HS-5 (cell line): Measurements from ENCODE around the gene SPATA18.

Experiments
- DNase-seq: peaks from one replicate; pipeline ENCODE4 v3.0.0-alpha.2; 2012; ENCODE audit warnings: low read depth

SPATA18 gene, protein sequence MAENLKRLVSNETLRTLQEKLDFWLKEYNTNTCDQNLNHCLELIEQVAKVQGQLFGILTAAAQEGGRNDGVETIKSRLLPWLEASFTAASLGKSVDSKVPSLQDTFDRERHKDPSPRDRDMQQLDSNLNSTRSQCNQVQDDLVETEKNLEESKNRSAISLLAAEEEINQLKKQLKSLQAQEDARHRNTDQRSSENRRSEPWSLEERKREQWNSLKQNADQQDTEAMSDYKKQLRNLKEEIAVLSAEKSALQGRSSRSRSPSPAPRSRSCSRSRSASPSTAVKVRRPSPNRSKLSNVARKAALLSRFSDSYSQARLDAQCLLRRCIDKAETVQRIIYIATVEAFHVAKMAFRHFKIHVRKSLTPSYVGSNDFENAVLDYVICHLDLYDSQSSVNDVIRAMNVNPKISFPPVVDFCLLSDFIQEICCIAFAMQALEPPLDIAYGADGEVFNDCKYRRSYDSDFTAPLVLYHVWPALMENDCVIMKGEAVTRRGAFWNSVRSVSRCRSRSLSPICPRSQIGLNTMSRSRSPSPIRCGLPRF

GRCh38 chr4:52051213-52051614 is at the start of gene SPATA18:
SPATA18 (plus strand) TSS chr4:52051304; CDS start chr4:52051705, 401 bp downstream.
- no peak for DNase-seq

- DNase-seq: no peak
Observed at GRCh38 chr4:52001616-52002015, 49.5 kb upstream of the SPATA18 start.

GRCh38 chr4:52004414-52004813 is 46.7 kb upstream of the SPATA18 start:
- DNase-seq: no peak

GRCh38 chr4:52005604-52006273 is 45.4 kb upstream of the SPATA18 start:
- DNase-seq: no peak

GRCh38 chr4:52006887-52007286 is 44.2 kb upstream of the SPATA18 start:
- no peak for DNase-seq

DNA sequence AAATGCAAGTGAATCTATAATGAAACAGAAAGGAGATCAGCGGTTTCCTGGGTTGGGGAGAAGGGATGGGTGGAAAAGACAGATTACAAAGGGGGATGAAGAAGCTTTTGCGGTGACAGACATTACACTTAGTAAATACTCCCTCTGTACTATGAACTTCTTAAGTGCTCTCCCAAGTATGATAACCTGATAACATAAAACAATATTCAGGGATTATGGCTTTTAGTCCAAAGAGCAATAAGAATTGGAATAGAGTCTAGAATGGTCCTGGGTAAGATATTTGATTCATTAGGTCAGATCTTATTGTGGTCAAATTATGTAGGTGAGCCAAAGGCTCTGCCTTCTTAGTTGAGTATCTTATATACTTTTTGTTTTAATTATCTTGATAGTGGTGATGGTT is 40.1 kb upstream of the SPATA18 start:
- no peak for DNase-seq

GRCh38 chr4:52012651-52013050 is 38.5 kb upstream of the SPATA18 start:
- no peak for DNase-seq

- DNase-seq: no peak
Observed at GRCh38 chr4:52014903-52015302, 36.2 kb upstream of the SPATA18 start.

DNA sequence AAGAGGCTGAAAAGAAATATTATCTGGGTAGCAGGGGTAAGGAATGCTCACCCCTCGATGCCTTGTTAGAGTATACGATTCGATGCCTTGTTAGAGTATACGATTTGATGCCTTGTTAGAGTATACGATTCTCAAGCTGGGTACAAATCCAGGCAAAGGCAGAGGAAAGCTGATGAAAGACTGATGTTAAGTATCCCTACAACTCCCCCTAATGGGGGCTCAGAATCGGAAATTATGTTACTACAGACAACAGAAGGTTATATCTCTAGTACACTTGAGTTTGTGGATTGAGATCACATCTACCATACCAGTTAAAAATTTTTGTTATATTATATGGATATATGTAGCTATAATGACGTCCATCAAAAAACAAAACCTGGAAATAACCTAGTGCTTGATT is 35.7 kb upstream of the SPATA18 start:
- DNase-seq: no peak

DNA sequence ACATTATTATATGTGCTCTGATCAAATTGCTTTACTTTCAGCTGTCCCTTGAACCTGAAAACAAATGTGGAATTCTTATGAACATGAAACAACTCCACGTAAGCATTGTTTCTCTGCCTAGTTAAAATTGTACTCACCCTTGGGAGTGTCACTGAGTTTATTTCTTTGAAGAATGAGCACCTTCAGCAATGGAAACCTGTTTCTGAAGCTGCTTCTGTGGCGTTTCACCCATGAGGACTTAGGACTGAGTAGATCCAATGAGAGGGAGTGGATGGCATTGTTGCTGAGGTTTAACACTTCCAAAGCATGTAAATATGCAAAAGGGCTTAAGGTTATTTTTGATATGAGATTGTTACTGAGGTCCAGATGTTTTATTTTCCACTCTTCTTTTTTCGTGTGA is 34.1 kb upstream of the SPATA18 start:
- no peak for DNase-seq

- no peak for DNase-seq
Observed at GRCh38 chr4:52017814-52018213, 33.3 kb upstream of the SPATA18 start.

DNA sequence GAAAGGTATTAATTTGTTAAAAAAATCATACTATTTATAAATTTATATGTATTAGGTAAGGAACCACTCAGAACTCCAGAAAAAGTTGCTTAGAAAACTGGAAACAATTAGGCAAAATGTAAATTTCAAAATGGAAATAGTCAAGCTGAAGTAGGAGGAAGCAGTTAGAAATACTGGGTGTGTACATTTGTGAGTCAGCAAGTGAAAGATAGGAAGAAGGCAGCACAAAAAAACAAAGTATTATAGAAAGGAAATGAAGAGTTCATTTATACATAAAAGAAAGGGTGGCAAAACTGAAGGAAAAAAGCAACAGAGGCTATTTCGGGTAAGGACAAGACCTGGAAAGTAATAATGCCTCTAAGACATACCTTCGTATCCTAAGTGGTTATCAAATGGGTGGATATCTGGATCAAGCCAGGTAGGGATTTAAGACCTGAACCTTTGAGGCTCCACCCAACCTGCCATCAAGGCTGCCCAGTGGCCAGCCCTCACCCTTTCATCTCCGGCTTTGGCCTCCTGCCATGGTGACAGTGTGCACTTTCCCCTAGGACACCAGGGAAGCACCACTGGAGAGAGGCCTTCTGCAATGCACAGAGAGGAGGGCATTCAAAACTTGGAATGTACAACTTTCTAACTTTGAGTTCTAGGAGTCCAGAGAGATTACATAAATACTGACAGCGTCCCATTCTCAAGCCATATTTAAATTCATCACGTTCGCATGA is 31.0 kb upstream of the SPATA18 start, which contains the start of gene LRRC66:
Gene LRRC66, minus strand, starts transcription at position 428 of the 722 bp plus-strand sequence. CDS start 2,750 bp downstream, outside the sequence.
- DNase-seq: no peak

DNA sequence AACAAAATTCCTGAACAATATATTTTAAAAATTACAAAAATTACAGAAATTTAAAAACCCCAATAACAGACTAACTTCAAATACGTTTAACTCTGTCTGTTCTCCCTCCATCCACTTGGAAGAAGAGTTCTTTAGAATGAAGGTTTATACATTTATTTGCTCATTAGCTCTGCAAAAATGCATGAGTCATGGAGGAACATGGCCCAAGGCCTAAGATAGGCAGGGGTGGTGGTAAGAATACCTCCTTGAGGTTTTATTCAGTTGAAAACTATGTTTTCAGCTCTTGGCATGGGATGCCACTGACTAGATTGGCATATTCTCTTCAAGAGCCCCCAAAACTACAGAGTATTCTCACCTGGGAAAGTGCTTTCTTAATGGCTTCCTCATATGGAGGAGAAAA is 22.1 kb upstream of the SPATA18 start:
- DNase-seq: peak; percentile 40

DNA sequence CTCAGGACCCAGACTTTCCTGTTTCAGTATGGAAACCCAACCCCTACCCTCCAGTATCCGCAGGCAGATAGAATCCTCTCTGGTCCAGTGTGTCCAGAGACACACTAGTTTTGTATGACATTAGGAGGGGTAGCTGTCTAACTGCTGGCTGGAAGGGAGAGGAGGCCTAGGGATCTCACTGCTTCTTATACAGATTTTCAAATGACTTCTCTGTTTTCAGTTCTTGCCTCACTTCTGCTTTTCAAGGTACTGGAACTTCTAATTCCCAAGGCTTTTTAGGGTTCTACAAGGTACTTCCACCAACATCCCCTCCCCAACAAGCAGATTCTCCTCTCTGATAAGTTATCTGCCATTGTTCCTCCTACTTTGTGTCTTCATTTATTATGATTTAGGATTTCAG is 19.1 kb upstream of the SPATA18 start:
- no peak for DNase-seq

GRCh38 chr4:52035190-52035589 is 15.9 kb upstream of the SPATA18 start:
- DNase-seq: no peak

DNA sequence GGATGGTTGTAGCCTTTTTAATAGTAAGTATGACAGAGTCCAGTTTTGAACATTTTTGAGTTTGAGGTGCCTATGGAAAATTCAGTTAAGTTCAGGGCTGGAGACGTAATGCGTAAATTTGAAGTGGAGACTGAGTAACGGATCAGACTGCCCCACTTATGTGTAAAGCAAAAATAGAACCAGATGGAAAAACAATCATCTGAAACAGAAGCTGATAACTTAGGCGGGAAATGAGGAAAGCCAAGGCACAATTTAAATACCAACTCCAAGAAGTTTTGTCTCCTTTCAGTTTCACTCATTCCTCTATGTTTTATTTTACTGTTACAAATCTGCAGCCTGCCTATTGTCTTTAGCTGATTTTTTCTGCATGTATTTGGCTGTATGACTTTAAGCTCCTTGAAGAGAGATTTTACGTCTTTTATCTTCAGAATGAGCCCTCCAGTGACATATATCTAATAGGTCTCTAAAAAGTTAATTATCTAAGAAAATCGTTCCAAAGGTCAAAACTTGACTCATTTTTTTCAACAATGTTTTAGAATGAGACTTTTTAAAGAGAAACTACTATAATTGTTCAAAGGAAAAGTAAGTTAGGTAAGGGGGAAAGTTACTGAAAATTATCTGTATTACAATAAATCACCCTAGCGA is 14.1 kb upstream of the SPATA18 start:
- DNase-seq: no peak

DNA sequence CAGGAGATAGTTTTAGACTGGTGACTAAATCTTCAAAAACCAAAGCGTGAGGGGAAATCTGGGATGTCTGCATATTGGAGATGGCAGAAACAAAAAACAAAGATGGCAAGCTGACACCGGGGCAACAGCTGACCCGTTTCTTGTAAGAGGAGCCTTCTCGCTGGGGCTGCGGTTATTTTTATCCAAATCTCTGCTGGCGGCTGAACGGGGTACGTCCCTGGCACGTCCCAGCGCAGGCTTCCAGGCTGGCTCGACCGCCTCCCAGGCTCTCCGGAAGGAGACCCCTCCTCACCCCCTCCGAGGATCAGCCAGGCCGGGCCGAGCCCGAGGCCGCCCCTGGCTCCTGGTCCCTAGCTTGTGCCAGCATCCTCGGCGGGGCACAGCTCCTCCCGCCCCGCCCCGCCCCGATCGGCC is 13.4 kb upstream of the SPATA18 start:
- DNase-seq: no peak

- DNase-seq: no peak
Observed at GRCh38 chr4:52038103-52038912, 12.8 kb upstream of the SPATA18 start, which contains the start of gene SGCB. SGCB (minus strand) TSS chr4:52038299; CDS start chr4:52038259, 40 bp downstream.

DNA sequence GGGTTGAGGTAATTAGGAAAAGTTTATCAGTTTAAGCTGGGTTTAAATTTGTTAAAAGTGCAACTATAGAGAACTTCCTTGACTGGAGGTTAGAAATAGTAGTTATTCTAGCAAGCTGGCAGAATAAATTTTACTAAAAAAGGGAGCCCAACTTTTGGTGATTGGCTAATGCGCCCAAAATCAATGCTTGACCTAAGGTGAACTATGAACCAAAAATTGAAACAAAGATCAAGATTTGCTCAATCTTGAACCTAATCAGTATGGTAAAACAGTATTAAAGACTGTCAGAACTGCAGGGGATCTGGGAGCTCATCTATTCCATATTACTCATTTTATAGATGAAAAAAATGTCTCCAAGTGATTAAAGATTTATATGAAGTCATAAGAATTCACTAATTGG is 6.1 kb upstream of the SPATA18 start:
- no peak for DNase-seq

- no peak for DNase-seq
Observed at GRCh38 chr4:52049266-52049665, 1.8 kb upstream of the SPATA18 start.
